ENCODE results near the gene KLRC2.
"Not testable (repeated sequence)": the region's sequence is repeated elsewhere in the genome, so short reads cannot be mapped to it uniquely, and the experiment has no call there.

KLRC2 gene

DNA sequence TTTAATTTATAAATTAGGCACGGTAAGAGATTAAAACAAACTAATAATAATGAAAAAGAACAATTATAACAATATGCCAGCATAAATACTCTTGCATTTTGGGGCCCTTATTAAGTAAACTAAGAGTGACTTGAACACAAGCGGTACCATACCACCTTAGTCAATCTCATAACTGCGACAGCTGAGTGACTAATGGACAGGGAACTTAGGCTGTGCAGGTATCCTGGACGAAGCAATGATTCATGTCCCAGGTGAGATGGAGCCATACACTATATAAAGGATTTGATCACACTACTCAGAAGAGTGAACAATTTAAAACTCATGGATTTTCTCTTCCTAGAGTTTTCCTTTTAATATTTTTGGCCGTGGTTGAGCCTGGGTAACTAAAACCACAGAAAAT lies 30.5 kb downstream of the KLRC2 start:
- no peak overlapping the region for H3K4me3 ChIP-seq (ENCODE audit: low read depth, low read length)
- H3K36me3 ChIP-seq (ENCODE audit: control insufficient read depth, insufficient read depth, low read length): no peaks in the 10 kb centered on the region
- H3K27me3 ChIP-seq (ENCODE audit: control insufficient read depth, insufficient read depth, low read length): no peaks in the 10 kb centered on the region
- H3K4me1 ChIP-seq (ENCODE audit: control insufficient read depth, insufficient read depth, low read length): no peaks in the 10 kb centered on the region
- H3K9ac ChIP-seq (ENCODE audit: low read length): no peak overlapping the region
- H3K9me3 ChIP-seq (ENCODE audit: control insufficient read depth, insufficient read depth, low read depth, low read length): 0 out of 2 replicates have a peak, but pooled peaks cover 6% of the 10 kb centered on the region
- H3K27ac ChIP-seq (ENCODE audit: low read depth, low read length): no peak overlapping the region

DNA sequence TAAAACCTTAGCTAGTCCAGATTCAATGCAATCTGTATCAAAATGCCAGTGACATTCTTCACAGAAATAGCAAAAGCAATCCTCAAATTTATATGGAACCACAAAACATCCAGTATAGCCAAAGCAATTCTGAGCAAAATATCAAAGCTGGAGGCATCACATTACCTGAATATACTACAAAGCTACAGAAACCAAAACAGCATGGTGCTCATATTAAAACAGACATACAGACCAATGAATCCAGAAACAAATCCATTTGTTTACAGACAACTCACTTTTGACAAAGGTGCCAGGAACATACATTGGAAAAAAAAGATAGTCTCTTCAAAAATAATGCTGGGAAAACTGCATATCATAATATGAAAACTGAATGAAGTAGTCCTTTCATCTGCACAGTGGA lies 31.0 kb downstream of the KLRC2 start:
- no peaks in the 10 kb centered on the region for H3K27me3 ChIP-seq (ENCODE audit: control insufficient read depth, insufficient read depth, low read length)
- no peaks in the 10 kb centered on the region for H3K4me1 ChIP-seq (ENCODE audit: control insufficient read depth, insufficient read depth, low read length)
- no peak overlapping the region for H3K4me3 ChIP-seq (ENCODE audit: low read depth, low read length)
- no peaks in the 10 kb centered on the region for H3K36me3 ChIP-seq (ENCODE audit: control insufficient read depth, insufficient read depth, low read length)
- H3K9ac ChIP-seq (ENCODE audit: low read length): no peak overlapping the region
- 0 out of 2 replicates have a peak, but pooled peaks cover 6% of the 10 kb centered on the region for H3K9me3 ChIP-seq (ENCODE audit: control insufficient read depth, insufficient read depth, low read depth, low read length)
- H3K27ac ChIP-seq (ENCODE audit: low read depth, low read length): no peak overlapping the region

DNA sequence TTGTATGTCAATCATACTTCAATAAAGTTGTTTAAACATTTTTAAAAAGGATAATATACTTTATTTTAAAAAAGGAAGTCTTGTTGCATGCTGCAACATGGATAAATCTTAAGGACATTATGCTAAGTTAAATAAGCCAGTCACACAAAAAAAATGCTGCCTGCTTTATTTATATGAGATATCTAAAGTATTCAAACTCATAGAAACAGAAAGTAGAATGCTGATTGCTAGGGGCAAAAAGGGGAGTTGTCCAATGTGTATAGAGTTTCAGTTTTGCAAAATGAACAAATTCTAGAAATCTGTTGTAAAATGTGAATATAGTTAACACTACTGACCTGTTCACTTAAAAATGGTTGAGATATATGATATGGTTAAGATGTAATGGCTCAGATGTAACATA lies 35.0 kb downstream of the KLRC2 start:
- no peak overlapping the region for H3K4me3 ChIP-seq (ENCODE audit: low read depth, low read length)
- H3K27ac ChIP-seq (ENCODE audit: low read depth, low read length): no peak overlapping the region

DNA sequence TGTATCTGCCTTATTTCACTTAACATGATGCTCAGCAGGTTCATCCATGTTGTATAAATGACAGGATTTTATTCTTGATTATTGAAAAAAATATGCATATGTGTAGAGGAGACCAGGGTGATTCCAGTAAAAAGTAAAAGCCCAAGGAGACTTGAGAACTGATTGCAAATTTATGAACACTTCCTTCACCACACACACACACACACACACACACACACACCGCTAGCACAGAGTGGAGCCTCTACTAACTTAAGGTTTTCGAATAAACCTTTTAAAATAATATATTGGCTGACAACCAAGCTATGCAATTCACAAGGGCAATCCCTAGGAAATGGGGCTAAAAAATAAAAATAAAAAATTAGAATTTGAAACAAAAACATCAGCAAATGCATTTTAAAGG lies 37.6 kb downstream of the KLRC2 start:
- Histone ChIP-seq H3K9me3 (ENCODE audit: control insufficient read depth, insufficient read depth, low read depth, low read length) (no peaks in the 10 kb centered on the region), H3K4me3 (ENCODE audit: low read depth, low read length) (no peak overlapping the region), H3K27me3 (ENCODE audit: control insufficient read depth, insufficient read depth, low read length) (no peaks in the 10 kb centered on the region), H3K9ac (ENCODE audit: low read length) (no peak overlapping the region), H3K4me1 (ENCODE audit: control insufficient read depth, insufficient read depth, low read length) (peaks cover 14% of the 10 kb centered on the region; the same call in 1 of the 2 replicates), H3K27ac (ENCODE audit: low read depth, low read length) (no peak overlapping the region), H3K36me3 (ENCODE audit: control insufficient read depth, insufficient read depth, low read length) (no peaks in the 10 kb centered on the region)

More for the DNA sequence above, 35.0 kb downstream of the KLRC2 start:
- Histone ChIP-seq H3K36me3 (ENCODE audit: control insufficient read depth, insufficient read depth, low read length) (no peaks in the 10 kb centered on the region), H3K27me3 (ENCODE audit: control insufficient read depth, insufficient read depth, low read length) (no peaks in the 10 kb centered on the region), H3K9ac (ENCODE audit: low read length) (no peak overlapping the region), H3K9me3 (ENCODE audit: control insufficient read depth, insufficient read depth, low read depth, low read length) (0 out of 2 replicates have a peak, but pooled peaks cover 6% of the 10 kb centered on the region), H3K4me1 (ENCODE audit: control insufficient read depth, insufficient read depth, low read length) (peaks cover 5% of the 10 kb centered on the region; the same call in 1 of the 2 replicates)

DNA sequence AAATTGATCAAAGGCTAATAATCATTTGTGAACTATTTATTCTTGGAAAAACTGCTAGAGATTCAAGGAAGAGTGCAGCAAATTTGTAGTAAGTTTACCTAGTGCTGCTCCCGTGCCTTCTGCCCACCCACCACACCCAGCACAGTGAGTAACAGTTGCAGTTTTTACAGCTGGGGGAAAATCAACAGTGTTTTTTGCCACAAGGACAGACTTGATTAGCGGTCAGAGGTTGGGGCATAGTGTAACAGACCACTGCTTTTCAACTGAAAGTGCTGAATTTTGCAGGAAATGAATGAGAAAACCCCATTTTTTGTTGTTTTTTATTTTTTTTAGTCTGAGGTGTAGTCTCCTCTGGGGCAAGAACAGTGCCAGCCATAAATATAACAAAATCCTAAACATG lies 38.5 kb downstream of the KLRC2 start:
- peak overlapping the region; percentile 32; the same call in 1 of the 2 replicates for H3K4me3 ChIP-seq (ENCODE audit: low read depth, low read length)
- no peak overlapping the region for H3K27ac ChIP-seq (ENCODE audit: low read depth, low read length)
- no peaks in the 10 kb centered on the region for H3K9me3 ChIP-seq (ENCODE audit: control insufficient read depth, insufficient read depth, low read depth, low read length)
- no peak overlapping the region for H3K9ac ChIP-seq (ENCODE audit: low read length)
- H3K27me3 ChIP-seq (ENCODE audit: control insufficient read depth, insufficient read depth, low read length): no peaks in the 10 kb centered on the region
- no peaks in the 10 kb centered on the region for H3K36me3 ChIP-seq (ENCODE audit: control insufficient read depth, insufficient read depth, low read length)
- H3K4me1 ChIP-seq (ENCODE audit: control insufficient read depth, insufficient read depth, low read length): peaks cover 14% of the 10 kb centered on the region; the same call in 1 of the 2 replicates

DNA sequence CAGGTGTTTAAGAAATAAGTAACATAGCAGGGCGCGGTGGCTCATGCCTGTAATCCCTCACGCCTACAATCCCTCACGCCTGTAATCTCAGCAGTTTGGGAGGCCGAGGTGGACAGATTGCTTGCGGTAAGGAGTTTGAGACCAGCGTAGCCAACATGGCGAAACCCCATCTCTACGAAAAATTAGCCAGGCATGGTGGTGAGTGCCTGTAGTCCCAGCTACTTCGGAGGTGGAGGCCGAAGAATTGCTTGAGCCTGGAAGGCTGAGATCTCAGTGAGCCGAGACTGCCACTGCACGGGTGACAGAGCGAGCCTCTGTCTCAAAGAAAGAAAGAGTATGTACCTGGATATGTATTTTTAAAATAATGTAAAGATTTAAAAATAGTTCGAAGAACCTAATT lies 39.6 kb downstream of the KLRC2 start:
- peak overlapping the region; percentile 26 for H3K9ac ChIP-seq (ENCODE audit: low read length)

DNA sequence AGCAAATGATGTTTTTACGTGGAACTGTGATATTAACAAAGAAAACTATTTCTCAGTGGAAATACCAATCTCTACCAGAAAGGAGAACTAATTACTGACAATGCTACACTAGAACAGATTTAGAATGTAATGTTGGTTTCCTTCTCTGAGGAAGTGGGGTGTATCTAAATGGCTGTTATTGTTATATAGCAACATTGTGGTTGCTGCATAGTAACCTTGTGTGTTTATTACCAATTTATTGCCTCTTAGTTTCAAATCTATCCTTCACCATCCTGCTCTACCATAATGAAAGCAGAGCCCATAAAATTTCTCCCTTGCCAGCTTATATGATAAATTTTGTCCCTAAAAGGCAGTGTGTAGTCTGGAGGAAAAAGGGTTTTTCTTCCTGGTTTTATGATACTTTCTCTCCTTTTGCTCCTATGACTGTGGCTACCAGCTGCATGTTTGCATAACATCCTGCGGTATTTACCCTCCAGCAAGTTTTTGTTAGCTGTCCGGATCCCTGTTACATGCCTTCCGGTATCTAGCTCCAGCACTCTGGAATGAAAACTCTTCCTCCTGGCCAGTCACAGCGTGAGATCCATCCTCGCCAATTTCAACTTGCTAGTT lies 40.3 kb downstream of the KLRC2 start:
- peaks cover 14% of the 10 kb centered on the region; the same call in 1 of the 2 replicates for H3K4me1 ChIP-seq (ENCODE audit: control insufficient read depth, insufficient read depth, low read length)
- H3K27me3 ChIP-seq (ENCODE audit: control insufficient read depth, insufficient read depth, low read length): no peaks in the 10 kb centered on the region
- H3K36me3 ChIP-seq (ENCODE audit: control insufficient read depth, insufficient read depth, low read length): no peaks in the 10 kb centered on the region
- peak overlapping the region; percentile 29; the same call in 1 of the 2 replicates for H3K4me3 ChIP-seq (ENCODE audit: low read depth, low read length)
- peak overlapping the region; percentile 25; the same call in 1 of the 2 replicates for H3K27ac ChIP-seq (ENCODE audit: low read depth, low read length)
- H3K9ac ChIP-seq (ENCODE audit: low read length): no peak overlapping the region
- no peaks in the 10 kb centered on the region for H3K9me3 ChIP-seq (ENCODE audit: control insufficient read depth, insufficient read depth, low read depth, low read length)

More for the DNA sequence above, 39.6 kb downstream of the KLRC2 start:
- not testable (repeated sequence) for H3K36me3 ChIP-seq (ENCODE audit: control insufficient read depth, insufficient read depth, low read length); H3K9me3 ChIP-seq (ENCODE audit: control insufficient read depth, insufficient read depth, low read depth, low read length); H3K27me3 ChIP-seq (ENCODE audit: control insufficient read depth, insufficient read depth, low read length); H3K27ac ChIP-seq (ENCODE audit: low read depth, low read length)
- peak overlapping the region; percentile 29; the same call in 1 of the 2 replicates for H3K4me3 ChIP-seq (ENCODE audit: low read depth, low read length)
- peaks cover 14% of the 10 kb centered on the region; the same call in 1 of the 2 replicates for H3K4me1 ChIP-seq (ENCODE audit: control insufficient read depth, insufficient read depth, low read length)

DNA sequence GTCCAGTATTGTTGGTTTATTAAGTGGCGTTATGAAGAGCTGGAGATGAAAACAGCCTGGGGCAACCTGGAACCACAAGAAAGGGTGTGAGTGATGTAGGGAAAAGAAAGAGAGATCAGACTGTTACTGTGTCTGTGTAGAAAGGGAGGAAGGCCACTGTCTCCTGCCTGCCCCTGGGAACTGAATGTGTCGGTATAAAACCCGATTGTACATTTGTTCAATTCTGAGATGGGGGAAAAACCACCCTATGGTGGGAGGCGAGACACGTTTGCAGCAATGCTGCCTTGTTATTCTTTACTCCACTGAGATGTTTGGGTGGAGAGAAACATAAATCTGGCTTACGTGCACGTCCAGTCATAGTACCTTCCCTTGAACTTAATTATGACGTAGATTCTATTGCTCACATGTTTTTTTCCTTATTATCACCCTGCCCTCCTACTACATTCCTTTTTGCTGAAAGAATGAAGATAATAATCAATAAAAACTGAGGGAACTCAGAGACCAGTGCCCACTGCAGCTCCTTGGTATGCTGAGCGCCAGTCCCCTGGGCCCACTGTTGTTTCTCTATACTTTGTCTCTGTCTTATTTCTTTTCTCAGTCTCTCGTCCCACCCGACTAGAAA lies 41.2 kb downstream of the KLRC2 start:
- H3K9me3 ChIP-seq (ENCODE audit: control insufficient read depth, insufficient read depth, low read depth, low read length); H3K27ac ChIP-seq (ENCODE audit: low read depth, low read length); H3K36me3 ChIP-seq (ENCODE audit: control insufficient read depth, insufficient read depth, low read length); H3K4me3 ChIP-seq (ENCODE audit: low read depth, low read length); H3K9ac ChIP-seq (ENCODE audit: low read length); H3K27me3 ChIP-seq (ENCODE audit: control insufficient read depth, insufficient read depth, low read length): not testable (repeated sequence)
- H3K4me1 ChIP-seq (ENCODE audit: control insufficient read depth, insufficient read depth, low read length): peaks cover 14% of the 10 kb centered on the region; the same call in 1 of the 2 replicates

DNA sequence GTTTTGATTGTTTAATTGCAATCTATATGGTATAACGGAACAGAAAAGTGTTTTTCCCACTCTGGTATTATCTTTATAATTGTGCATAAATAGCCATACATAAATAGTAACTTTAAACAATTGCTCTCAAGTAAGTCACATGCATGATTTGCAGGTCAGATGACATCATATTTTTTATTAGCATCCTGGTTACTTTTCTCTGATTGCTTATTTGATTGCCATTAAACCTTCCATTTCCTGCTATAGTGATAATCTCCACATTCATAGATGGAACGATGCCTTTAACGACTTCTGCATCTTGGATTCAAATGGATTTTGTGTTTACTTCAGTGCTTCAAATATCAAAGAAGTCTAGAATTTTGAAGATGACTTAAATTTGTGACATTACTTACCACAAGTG lies 42.5 kb downstream of the KLRC2 start:
- no peaks in the 10 kb centered on the region for H3K27me3 ChIP-seq (ENCODE audit: control insufficient read depth, insufficient read depth, low read length)
- no peak overlapping the region for H3K27ac ChIP-seq (ENCODE audit: low read depth, low read length)
- no peak overlapping the region for H3K9ac ChIP-seq (ENCODE audit: low read length)
- no peaks in the 10 kb centered on the region for H3K9me3 ChIP-seq (ENCODE audit: control insufficient read depth, insufficient read depth, low read depth, low read length)
- no peaks in the 10 kb centered on the region for H3K36me3 ChIP-seq (ENCODE audit: control insufficient read depth, insufficient read depth, low read length)
- H3K4me3 ChIP-seq (ENCODE audit: low read depth, low read length): no peak overlapping the region
- H3K4me1 ChIP-seq (ENCODE audit: control insufficient read depth, insufficient read depth, low read length): peaks cover 14% of the 10 kb centered on the region; the same call in 1 of the 2 replicates

DNA sequence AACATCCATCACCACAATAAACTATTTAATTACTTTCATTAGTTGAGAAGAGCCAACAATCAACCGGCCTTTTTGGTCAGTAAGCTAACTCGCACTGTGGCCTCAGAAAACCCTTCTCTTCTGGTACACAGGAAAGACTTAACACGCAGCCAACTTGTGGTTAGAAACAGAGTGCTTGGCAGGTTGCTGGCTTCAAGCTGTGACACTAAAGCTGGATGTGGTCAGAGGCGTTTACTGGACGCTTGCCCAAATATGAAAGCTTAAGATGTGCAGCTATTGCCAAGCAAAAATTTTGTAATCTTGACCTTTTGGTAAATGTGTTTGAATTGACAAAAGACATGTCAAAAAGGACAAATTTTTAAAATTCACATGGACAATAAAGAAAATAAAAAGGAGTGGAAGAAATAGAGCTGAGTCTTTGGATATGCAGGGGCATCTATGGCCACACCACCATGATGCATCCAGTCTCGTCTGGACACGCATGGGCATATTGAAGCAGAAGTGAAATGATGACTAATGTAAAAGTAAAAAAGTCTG lies 43.3 kb downstream of the KLRC2 start:
- Histone ChIP-seq H3K4me3 (ENCODE audit: low read depth, low read length) (no peak overlapping the region), H3K9me3 (ENCODE audit: control insufficient read depth, insufficient read depth, low read depth, low read length) (no peaks in the 10 kb centered on the region), H3K36me3 (ENCODE audit: control insufficient read depth, insufficient read depth, low read length) (no peaks in the 10 kb centered on the region), H3K27ac (ENCODE audit: low read depth, low read length) (no peak overlapping the region), H3K9ac (ENCODE audit: low read length) (no peak overlapping the region), H3K4me1 (ENCODE audit: control insufficient read depth, insufficient read depth, low read length) (peaks cover 14% of the 10 kb centered on the region; the same call in 1 of the 2 replicates), H3K27me3 (ENCODE audit: control insufficient read depth, insufficient read depth, low read length) (no peaks in the 10 kb centered on the region)

DNA sequence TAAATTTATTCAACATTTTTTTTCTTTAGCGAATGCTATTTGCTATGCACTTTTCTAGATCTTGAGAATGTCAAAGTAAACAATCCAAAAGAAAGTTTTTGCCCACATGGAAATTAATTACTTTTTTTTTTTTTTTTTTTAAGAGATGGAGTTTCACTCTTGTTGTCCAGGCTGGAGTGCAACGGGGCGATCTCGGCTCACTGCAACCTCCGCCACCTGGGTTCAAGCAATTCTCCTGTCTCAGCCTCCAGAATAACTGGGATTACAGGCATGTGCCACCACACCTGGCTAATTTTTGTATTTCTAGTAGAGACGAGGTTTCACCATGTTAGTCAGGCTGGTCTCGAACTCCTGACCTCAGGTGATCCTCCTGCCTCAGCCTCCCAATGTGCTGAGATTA lies 44.8 kb downstream of the KLRC2 start:
- H3K27ac ChIP-seq (ENCODE audit: low read depth, low read length); H3K9ac ChIP-seq (ENCODE audit: low read length); H3K36me3 ChIP-seq (ENCODE audit: control insufficient read depth, insufficient read depth, low read length); H3K4me3 ChIP-seq (ENCODE audit: low read depth, low read length); H3K27me3 ChIP-seq (ENCODE audit: control insufficient read depth, insufficient read depth, low read length); H3K4me1 ChIP-seq (ENCODE audit: control insufficient read depth, insufficient read depth, low read length); H3K9me3 ChIP-seq (ENCODE audit: control insufficient read depth, insufficient read depth, low read depth, low read length): not testable (repeated sequence)
